ENCODE measurements around the gene BANF2. TPM values are rescaled to one million over a fixed set of nuclear protein-coding genes. Genes with fewer than 3 reads are reported as not detected.

Gene BANF2
- polyA plus RNA-seq, 1 donor from 2014 or later: not detected

- H3K9me3 ChIP-seq (ENCODE audit: low read length): no peaks in the 10 kb centered on the region
- H3K27me3 ChIP-seq (ENCODE audit: insufficient read depth, low read depth, low read length): no peaks in the 10 kb centered on the region
- no peaks in the 10 kb centered on the region for H3F3A ChIP-seq (ENCODE audit: insufficient read depth, low read length, poor library complexity, severe bottlenecking)
- H3K9me2 ChIP-seq (ENCODE audit: insufficient read depth, low read length): no peaks in the 10 kb centered on the region
- no peaks in the 10 kb centered on the region for H3K36me3 ChIP-seq (ENCODE audit: insufficient read depth, low read length)
- no peak overlapping the region for H3K27ac ChIP-seq (ENCODE audit: low read length)
- H3K4me2 ChIP-seq (ENCODE audit: low read length): no peak overlapping the region
- H3K4me3 ChIP-seq (ENCODE audit: low read length): no peak overlapping the region
- H4K20me1 ChIP-seq (ENCODE audit: insufficient read depth): no peaks in the 10 kb centered on the region
- H3K9ac ChIP-seq (ENCODE audit: low read length): no peak overlapping the region
- TF ChIP-seq POLR2AphosphoS5 (IDR thresholded peaks at IDR 0.05) (no peak), EZH2 (IDR thresholded peaks at IDR 0.05; ENCODE audit: borderline replicate concordance, insufficient read depth, low read length, poor library complexity, severe bottlenecking) (no peak), EP300 (conservative IDR thresholded peaks at IDR 0.05; ENCODE audit: poor library complexity, severe bottlenecking) (no peak), TAF1 (IDR thresholded peaks at IDR 0.05; ENCODE audit: low read depth) (no peak), RAD21 (conservative IDR thresholded peaks at IDR 0.05) (no peak), MXI1 (conservative IDR thresholded peaks at IDR 0.05; ENCODE audit: poor library complexity, severe bottlenecking) (no peak), SMC3 (conservative IDR thresholded peaks at IDR 0.05; ENCODE audit: poor library complexity) (no peak)
- TF ChIP-seq, protein P1, sequence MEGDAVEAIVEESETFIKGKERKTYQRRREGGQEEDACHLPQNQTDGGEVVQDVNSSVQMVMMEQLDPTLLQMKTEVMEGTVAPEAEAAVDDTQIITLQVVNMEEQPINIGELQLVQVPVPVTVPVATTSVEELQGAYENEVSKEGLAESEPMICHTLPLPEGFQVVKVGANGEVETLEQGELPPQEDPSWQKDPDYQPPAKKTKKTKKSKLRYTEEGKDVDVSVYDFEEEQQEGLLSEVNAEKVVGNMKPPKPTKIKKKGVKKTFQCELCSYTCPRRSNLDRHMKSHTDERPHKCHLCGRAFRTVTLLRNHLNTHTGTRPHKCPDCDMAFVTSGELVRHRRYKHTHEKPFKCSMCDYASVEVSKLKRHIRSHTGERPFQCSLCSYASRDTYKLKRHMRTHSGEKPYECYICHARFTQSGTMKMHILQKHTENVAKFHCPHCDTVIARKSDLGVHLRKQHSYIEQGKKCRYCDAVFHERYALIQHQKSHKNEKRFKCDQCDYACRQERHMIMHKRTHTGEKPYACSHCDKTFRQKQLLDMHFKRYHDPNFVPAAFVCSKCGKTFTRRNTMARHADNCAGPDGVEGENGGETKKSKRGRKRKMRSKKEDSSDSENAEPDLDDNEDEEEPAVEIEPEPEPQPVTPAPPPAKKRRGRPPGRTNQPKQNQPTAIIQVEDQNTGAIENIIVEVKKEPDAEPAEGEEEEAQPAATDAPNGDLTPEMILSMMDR (IDR thresholded peaks at IDR 0.05; ENCODE audit: poor library complexity, severe bottlenecking): no peak
- TF ChIP-seq, protein P2, sequence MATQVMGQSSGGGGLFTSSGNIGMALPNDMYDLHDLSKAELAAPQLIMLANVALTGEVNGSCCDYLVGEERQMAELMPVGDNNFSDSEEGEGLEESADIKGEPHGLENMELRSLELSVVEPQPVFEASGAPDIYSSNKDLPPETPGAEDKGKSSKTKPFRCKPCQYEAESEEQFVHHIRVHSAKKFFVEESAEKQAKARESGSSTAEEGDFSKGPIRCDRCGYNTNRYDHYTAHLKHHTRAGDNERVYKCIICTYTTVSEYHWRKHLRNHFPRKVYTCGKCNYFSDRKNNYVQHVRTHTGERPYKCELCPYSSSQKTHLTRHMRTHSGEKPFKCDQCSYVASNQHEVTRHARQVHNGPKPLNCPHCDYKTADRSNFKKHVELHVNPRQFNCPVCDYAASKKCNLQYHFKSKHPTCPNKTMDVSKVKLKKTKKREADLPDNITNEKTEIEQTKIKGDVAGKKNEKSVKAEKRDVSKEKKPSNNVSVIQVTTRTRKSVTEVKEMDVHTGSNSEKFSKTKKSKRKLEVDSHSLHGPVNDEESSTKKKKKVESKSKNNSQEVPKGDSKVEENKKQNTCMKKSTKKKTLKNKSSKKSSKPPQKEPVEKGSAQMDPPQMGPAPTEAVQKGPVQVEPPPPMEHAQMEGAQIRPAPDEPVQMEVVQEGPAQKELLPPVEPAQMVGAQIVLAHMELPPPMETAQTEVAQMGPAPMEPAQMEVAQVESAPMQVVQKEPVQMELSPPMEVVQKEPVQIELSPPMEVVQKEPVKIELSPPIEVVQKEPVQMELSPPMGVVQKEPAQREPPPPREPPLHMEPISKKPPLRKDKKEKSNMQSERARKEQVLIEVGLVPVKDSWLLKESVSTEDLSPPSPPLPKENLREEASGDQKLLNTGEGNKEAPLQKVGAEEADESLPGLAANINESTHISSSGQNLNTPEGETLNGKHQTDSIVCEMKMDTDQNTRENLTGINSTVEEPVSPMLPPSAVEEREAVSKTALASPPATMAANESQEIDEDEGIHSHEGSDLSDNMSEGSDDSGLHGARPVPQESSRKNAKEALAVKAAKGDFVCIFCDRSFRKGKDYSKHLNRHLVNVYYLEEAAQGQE (IDR thresholded peaks at IDR 0.05; ENCODE audit: borderline replicate concordance): no peak
- H2AFZ ChIP-seq (ENCODE audit: low read depth, low read length): no peak overlapping the region
- no peaks in the 10 kb centered on the region for H3K79me2 ChIP-seq (replicated peaks; ENCODE audit: insufficient read depth, low read length)
These were observed 43.8 kb upstream of the BANF2 start for GRCh38 chr20:17655865-17656479.

- Histone ChIP-seq H3K36me3 (ENCODE audit: insufficient read depth, low read length) (no peaks in the 10 kb centered on the region), H3K9me2 (ENCODE audit: insufficient read depth, low read length) (no peaks in the 10 kb centered on the region), H3K9ac (ENCODE audit: low read length) (no peak overlapping the region), H3K27me3 (ENCODE audit: insufficient read depth, low read depth, low read length) (no peaks in the 10 kb centered on the region), H3K4me3 (ENCODE audit: low read length) (no peak overlapping the region), H3K27ac (ENCODE audit: low read length) (no peak overlapping the region), H3K4me2 (ENCODE audit: low read length) (no peak overlapping the region), H3K79me2 (replicated peaks; ENCODE audit: insufficient read depth, low read length) (no peaks in the 10 kb centered on the region), H3K9me3 (ENCODE audit: low read length) (no peaks in the 10 kb centered on the region), H2AFZ (ENCODE audit: low read depth, low read length) (no peak overlapping the region), H3F3A (ENCODE audit: insufficient read depth, low read length, poor library complexity, severe bottlenecking) (no peaks in the 10 kb centered on the region), H4K20me1 (ENCODE audit: insufficient read depth) (no peaks in the 10 kb centered on the region)
- TF ChIP-seq EP300 (conservative IDR thresholded peaks at IDR 0.05; ENCODE audit: poor library complexity, severe bottlenecking) (no peak), MXI1 (conservative IDR thresholded peaks at IDR 0.05; ENCODE audit: poor library complexity, severe bottlenecking) (no peak), TAF1 (IDR thresholded peaks at IDR 0.05; ENCODE audit: low read depth) (no peak), RAD21 (conservative IDR thresholded peaks at IDR 0.05) (no peak), POLR2AphosphoS5 (IDR thresholded peaks at IDR 0.05) (no peak), EZH2 (IDR thresholded peaks at IDR 0.05; ENCODE audit: borderline replicate concordance, insufficient read depth, low read length, poor library complexity, severe bottlenecking) (no peak), SMC3 (conservative IDR thresholded peaks at IDR 0.05; ENCODE audit: poor library complexity) (no peak)
- TF ChIP-seq, protein P2 (IDR thresholded peaks at IDR 0.05; ENCODE audit: borderline replicate concordance): no peak
- TF ChIP-seq, protein P1 (IDR thresholded peaks at IDR 0.05; ENCODE audit: poor library complexity, severe bottlenecking): no peak
These were observed 42.5 kb upstream of the BANF2 start for GRCh38 chr20:17657079-17657825.

Measured in neural cell (in vitro differentiated cells).